ENCODE results near the gene OPCML.
A peak's percentile ranks its signal among the peaks of the same experiment; 100 is the strongest.

The OPCML gene

DNA sequence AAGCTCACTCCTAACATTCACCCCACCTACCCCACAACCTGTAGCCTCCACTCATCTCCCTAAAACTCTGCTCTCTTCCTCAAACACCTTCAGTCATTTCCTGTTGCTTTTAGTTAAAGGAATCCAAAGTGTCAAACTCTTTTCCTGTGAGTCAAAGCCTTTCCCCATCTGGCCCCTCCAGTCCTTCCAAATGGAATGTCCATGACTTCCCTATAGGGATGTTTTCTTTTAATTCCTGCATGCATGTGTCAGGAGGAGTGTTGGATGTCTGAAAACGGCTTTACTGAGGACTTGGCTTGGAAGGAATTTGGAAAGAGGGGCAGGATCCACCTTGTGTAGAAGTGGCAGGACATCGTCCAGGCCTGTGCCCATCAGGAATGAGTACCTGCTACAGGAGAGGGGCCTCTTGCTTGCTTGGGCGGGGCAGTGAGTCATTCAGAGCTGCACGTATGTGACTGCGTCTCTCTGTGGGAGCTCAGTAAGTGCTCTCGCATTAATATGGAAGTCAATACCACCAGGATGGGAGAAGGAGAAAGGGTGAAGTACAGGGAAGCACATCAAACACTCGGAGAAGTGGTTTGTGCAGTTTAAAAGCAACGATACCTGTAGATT lies 491.9 kb downstream of the OPCML start:
- H3K36me3 ChIP-seq (ENCODE audit: insufficient read depth, low read length): no peaks in the 10 kb centered on the region
- peaks cover 13% of the 10 kb centered on the region for H3K4me1 ChIP-seq (ENCODE audit: insufficient read depth, low read length)
- H3K9me3 ChIP-seq (ENCODE audit: control insufficient read depth, insufficient read depth, low read length): no peaks in the 10 kb centered on the region
- H3K9ac ChIP-seq (ENCODE audit: low read depth, low read length): 0 out of 2 replicates have a peak overlapping the region, but pooled peaks have one; percentile 3

DNA sequence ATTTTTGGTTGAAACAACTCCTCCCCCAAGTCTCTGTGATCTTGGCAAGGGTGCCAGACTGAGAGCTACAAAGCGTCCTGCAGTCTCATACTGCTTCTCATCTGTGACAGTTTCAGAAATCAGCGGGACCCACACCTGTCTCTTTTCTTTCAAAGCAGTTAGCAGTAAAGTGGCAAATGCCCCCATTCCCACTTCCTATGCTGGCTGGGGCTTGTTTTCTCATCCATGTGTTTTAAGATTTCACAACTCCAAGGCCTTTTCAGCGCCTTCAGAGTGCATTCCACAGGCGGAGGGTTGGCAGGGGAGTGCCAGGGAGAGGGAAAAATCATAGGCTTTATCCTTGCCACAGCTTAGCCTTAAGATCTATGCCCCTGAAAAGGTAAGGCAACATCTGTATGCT lies 493.5 kb downstream of the OPCML start:
- no peaks in the 10 kb centered on the region for H3K9me3 ChIP-seq (ENCODE audit: control insufficient read depth, insufficient read depth, low read length)
- no peaks in the 10 kb centered on the region for H3K36me3 ChIP-seq (ENCODE audit: insufficient read depth, low read length)
- peaks cover 13% of the 10 kb centered on the region for H3K4me1 ChIP-seq (ENCODE audit: insufficient read depth, low read length)
- H3K9ac ChIP-seq (ENCODE audit: low read depth, low read length): no peak overlapping the region

DNA sequence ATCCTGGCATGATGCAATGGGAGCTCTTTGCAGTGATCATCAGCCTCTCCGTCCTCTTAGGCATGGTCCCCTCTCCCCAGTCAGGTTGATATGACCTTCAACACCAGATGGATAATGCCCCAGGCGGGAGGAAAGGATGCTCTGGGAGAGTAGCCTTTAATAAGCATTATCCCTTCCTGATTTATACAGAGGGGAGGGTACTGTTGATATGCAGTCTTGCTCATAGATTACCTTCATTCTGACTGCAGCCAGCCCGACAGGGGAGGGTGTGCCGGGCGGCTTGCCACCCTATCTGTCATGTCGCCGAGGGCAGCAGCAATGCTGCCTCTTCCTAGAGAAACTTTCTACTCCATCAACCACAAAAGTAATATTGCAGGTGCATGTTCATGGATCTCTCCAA lies 497.4 kb downstream of the OPCML start:
- no peak overlapping the region for H3K9ac ChIP-seq (ENCODE audit: low read depth, low read length)
- no peaks in the 10 kb centered on the region for H3K36me3 ChIP-seq (ENCODE audit: insufficient read depth, low read length)
- H3K9me3 ChIP-seq (ENCODE audit: control insufficient read depth, insufficient read depth, low read length): no peaks in the 10 kb centered on the region
- H3K4me1 ChIP-seq (ENCODE audit: insufficient read depth, low read length): no peaks in the 10 kb centered on the region

DNA sequence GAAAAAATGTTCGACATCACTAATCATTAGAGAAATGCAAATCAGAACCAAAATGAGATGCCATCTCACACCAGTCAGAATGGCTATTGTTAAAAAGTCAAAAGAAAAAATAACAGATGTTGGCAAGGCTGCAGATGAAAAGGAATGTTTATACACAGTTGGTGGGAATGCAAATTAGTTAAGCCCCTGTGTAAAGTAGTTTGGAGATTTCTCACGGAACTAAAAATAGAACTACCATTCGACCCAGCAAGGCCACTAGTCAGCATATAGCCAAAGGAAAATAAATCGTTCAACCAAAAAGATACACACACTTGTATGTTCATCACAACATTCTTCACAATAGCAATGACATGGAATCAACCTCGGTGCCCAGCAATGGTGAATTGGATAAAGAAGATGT lies 503.2 kb downstream of the OPCML start:
- Histone ChIP-seq H3K9ac (ENCODE audit: low read depth, low read length) (no peak overlapping the region), H3K9me3 (ENCODE audit: control insufficient read depth, insufficient read depth, low read length) (no peaks in the 10 kb centered on the region), H3K4me1 (ENCODE audit: insufficient read depth, low read length) (no peaks in the 10 kb centered on the region), H3K36me3 (ENCODE audit: insufficient read depth, low read length) (no peaks in the 10 kb centered on the region)

DNA sequence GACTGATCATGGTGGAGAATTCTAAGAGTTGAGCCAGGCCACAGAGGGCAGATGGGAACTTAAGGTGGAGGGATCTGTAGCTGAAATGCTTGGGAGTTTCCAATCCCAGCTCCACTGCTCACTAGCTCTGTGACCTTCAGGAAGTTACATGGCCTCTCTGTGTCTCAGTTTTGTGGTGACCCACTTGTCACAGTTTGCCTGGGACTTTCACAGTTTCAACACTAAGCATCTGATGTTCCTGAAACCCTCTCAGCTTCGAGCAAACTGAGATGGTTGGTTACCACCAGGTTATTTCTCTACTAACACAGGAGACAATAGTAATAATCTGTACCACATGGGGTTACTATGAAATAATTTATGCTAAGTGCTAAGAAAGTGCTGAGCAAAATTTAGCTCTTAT lies 505.3 kb downstream of the OPCML start:
- H3K9ac ChIP-seq (ENCODE audit: low read depth, low read length): no peak overlapping the region
- no peaks in the 10 kb centered on the region for H3K9me3 ChIP-seq (ENCODE audit: control insufficient read depth, insufficient read depth, low read length)
- H3K36me3 ChIP-seq (ENCODE audit: insufficient read depth, low read length): no peaks in the 10 kb centered on the region
- no peaks in the 10 kb centered on the region for H3K4me1 ChIP-seq (ENCODE audit: insufficient read depth, low read length)

DNA sequence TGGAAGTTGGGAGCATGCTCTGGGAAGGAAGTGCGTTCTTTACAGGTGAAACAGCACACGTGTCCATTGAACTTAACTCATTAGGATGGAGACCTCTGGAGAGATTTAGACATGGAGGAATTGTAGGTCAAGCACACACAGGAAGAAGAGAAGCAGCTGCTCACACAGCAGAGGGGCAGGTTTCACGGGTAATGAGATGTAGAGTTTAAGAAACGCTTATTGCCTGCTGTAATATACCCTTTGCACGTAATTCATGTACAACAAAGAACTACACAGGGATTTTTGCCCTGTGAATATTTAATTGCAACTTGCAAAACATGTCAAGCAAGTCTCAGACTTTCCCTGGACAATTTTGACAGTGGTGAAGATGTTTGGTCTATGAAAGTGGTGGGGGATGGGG lies 508.0 kb downstream of the OPCML start:
- no peaks in the 10 kb centered on the region for H3K9me3 ChIP-seq (ENCODE audit: control insufficient read depth, insufficient read depth, low read length)
- H3K4me1 ChIP-seq (ENCODE audit: insufficient read depth, low read length): no peaks in the 10 kb centered on the region
- H3K36me3 ChIP-seq (ENCODE audit: insufficient read depth, low read length): no peaks in the 10 kb centered on the region
- H3K9ac ChIP-seq (ENCODE audit: low read depth, low read length): no peak overlapping the region

DNA sequence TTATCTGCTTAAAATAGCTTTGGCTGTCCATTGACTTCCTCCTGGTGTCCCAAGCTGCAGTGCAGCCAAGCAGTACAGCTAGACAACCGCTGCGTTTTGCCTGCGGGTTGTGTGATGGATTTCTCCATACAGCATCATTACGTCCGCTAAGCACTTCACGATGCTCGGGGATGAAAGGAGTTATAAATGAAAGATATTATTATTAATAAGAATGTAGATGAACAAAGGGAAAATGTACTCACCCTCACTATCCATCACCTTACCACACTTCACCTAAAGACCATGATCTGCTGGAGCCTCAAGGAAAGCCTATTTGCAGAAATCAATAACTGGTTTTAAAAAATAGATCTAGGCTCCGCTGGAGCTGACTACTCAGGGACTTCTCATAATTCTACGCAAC lies 509.1 kb downstream of the OPCML start:
- Histone ChIP-seq H3K4me1 (ENCODE audit: insufficient read depth, low read length) (no peaks in the 10 kb centered on the region), H3K9ac (ENCODE audit: low read depth, low read length) (no peak overlapping the region)

DNA sequence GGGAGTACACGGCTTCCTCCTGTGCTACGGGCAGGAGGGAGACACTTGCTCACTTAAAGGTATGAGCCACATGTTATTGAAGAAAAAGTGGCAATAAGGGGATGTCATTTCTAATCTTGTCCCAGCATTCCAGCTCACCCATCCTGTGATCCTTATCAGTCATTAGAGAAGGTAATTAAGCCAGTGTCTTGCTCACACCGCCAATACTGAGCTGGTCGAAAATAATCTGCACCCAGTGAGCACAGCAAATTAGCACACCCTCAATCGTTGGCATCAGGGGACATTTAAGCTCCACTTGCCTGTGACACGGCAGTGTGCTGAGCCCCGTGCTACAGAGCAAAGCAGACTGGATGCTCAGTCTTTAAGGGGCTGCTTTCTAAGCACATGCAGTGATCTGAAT lies 510.7 kb downstream of the OPCML start:
- H3K9ac ChIP-seq (ENCODE audit: low read depth, low read length): no peak overlapping the region
- H3K9me3 ChIP-seq (ENCODE audit: control insufficient read depth, insufficient read depth, low read length): no peaks in the 10 kb centered on the region
- H3K4me1 ChIP-seq (ENCODE audit: insufficient read depth, low read length): no peaks in the 10 kb centered on the region
- no peaks in the 10 kb centered on the region for H3K36me3 ChIP-seq (ENCODE audit: insufficient read depth, low read length)

More for the DNA sequence above, 509.1 kb downstream of the OPCML start:
- Histone ChIP-seq H3K36me3 (ENCODE audit: insufficient read depth, low read length) (no peaks in the 10 kb centered on the region), H3K9me3 (ENCODE audit: control insufficient read depth, insufficient read depth, low read length) (no peaks in the 10 kb centered on the region)

DNA sequence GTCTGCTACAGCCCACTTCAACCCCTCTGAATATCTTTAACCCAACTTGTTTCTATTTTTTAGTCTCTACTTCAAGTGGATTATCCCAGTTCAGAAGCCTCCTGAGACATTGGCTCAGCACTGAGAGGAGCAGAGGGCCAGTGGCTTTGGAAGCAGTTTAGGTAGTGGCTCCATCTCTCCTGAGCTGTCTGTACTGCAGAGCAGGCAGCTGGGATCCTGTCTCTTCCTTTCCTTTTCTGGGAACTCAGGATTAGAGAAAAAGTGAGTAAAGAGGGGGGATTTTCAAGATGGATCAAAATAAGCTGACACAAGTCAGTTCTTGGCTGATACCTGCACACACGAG lies 512.0 kb downstream of the OPCML start:
- Histone ChIP-seq H3K9ac (ENCODE audit: low read depth, low read length) (no peak overlapping the region), H3K36me3 (ENCODE audit: insufficient read depth, low read length) (no peaks in the 10 kb centered on the region), H3K4me1 (ENCODE audit: insufficient read depth, low read length) (no peaks in the 10 kb centered on the region), H3K9me3 (ENCODE audit: control insufficient read depth, insufficient read depth, low read length) (no peaks in the 10 kb centered on the region)

DNA sequence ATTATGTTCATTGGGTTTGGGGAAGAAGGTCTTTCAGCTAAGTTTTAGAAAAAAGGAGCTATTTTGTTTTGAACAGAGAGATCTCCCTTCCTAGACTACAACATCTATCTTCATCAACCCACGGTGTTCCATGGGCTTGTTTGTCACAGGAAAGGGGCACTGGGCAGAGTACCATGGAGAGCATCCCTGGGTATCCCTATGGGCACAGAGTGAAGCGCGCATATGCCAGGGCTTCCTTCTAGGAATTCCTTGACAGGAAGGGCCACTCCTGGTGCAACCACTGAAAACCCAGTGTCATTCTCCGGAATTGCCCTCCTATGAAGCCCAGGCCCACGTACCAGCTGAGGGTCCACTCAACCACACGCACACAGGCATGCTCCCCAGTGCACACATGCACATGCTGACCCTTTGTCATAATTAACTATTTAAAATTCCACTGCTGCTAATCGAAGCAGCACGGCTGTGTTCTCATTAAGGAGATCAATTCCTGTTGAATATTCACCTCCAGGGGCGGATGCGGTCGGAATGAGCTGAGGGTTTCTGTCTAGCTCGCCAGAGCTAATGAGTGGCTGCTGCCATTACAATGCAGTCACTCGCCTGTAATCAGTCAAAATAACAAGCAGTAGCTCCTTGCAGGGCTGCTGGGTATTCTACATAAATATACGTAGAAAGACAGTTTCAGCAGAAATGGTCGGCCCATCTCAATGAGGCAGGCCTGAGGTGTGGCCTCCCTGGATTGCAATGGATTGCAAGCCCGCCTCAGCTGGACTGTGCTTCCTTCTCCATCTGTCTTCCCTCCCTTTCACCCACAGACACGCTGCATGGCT lies 512.5 kb downstream of the OPCML start:
- Histone ChIP-seq H3K9me3 (ENCODE audit: control insufficient read depth, insufficient read depth, low read length) (no peaks in the 10 kb centered on the region), H3K4me1 (ENCODE audit: insufficient read depth, low read length) (no peaks in the 10 kb centered on the region), H3K9ac (ENCODE audit: low read depth, low read length) (no peak overlapping the region), H3K36me3 (ENCODE audit: insufficient read depth, low read length) (no peaks in the 10 kb centered on the region)

DNA sequence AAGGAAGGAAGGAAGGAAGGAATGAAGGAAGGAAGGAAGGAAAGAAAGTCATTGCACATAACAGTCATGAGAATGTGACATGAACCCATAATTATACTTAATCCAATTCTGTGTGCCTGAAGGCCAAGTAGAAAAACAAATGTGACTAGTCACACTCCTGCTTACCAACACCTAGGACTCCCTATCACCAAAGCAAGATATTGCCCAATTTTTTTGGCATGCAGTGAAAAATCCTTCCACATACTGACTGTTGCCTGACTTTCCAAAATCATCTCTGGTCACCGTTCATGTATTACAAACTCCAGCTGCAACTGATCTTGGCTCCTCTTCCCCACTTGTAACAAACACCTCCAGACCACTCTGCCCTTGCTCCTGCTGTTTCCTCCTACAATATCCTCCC lies 516.8 kb downstream of the OPCML start:
- Histone ChIP-seq H3K36me3 (ENCODE audit: insufficient read depth, low read length) (no peaks in the 10 kb centered on the region), H3K4me1 (ENCODE audit: insufficient read depth, low read length) (no peaks in the 10 kb centered on the region), H3K9me3 (ENCODE audit: control insufficient read depth, insufficient read depth, low read length) (no peaks in the 10 kb centered on the region), H3K9ac (ENCODE audit: low read depth, low read length) (no peak overlapping the region)

DNA sequence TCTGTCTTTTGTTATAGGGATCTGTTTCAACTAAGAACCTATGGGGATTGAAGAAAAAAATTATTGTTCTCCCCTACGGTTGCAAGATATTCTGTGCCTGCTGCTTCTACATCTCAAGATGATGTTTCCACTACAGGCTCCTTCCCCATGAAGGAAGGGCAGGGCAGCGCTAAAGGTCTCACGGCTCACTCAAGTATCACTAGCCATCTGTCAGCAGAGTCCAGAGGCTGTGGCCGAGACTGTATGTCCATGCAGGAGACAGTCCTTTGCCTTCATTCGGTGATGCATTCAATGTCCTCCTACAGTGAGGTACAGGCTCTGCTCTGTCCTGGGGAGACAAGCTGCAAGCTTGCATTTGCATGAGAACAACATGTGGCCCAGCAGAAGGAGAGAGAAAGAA lies 518.0 kb downstream of the OPCML start:
- Histone ChIP-seq H3K9me3 (ENCODE audit: control insufficient read depth, insufficient read depth, low read length) (no peaks in the 10 kb centered on the region), H3K36me3 (ENCODE audit: insufficient read depth, low read length) (no peaks in the 10 kb centered on the region), H3K4me1 (ENCODE audit: insufficient read depth, low read length) (no peaks in the 10 kb centered on the region), H3K9ac (ENCODE audit: low read depth, low read length) (no peak overlapping the region)

DNA sequence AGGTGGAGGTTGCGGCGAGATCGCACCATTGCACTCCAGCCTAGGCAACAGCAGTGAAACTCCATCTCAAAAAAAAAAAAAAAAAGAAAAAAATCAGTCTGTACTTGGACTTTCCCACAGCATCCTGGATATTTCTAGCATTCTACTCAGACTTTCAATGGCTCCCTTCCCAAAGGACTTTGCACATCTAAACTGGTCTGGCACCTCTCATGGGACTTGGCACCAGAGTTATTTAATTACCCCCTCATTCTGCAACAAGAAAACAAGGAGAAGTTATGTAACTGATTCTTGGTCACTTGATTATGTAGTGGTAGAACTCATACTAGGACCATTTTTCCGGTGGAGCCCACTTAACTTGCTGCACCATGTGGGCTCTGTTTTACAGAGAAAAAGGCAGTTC lies 519.5 kb downstream of the OPCML start:
- Histone ChIP-seq H3K9me3 (ENCODE audit: control insufficient read depth, insufficient read depth, low read length) (no peaks in the 10 kb centered on the region; the same call in 1 of the 2 replicates), H3K4me1 (ENCODE audit: insufficient read depth, low read length) (no peaks in the 10 kb centered on the region), H3K36me3 (ENCODE audit: insufficient read depth, low read length) (no peaks in the 10 kb centered on the region), H3K9ac (ENCODE audit: low read depth, low read length) (no peak overlapping the region)

DNA sequence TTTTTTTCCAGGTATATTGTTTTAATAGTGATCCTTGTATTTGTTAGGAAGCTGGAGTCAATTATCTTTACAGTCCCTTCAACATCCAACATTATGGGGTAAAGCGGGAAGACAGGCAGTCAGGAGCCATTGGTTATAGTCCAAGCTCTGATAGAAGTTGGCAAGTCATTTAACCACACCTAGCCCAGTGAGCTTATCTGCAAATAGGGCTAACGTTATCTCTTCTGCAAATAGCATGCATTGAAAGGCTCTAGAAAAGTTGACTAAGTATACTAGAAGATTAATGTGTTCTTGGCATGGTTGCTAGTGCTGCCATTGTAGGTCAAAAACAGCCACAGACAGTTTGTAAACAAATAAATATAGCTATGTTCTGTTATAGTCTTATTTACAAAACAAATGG lies 520.7 kb downstream of the OPCML start:
- no peaks in the 10 kb centered on the region; the same call in 1 of the 2 replicates for H3K9me3 ChIP-seq (ENCODE audit: control insufficient read depth, insufficient read depth, low read length)
- H3K9ac ChIP-seq (ENCODE audit: low read depth, low read length): no peak overlapping the region
- H3K36me3 ChIP-seq (ENCODE audit: insufficient read depth, low read length): no peaks in the 10 kb centered on the region
- no peaks in the 10 kb centered on the region for H3K4me1 ChIP-seq (ENCODE audit: insufficient read depth, low read length)

DNA sequence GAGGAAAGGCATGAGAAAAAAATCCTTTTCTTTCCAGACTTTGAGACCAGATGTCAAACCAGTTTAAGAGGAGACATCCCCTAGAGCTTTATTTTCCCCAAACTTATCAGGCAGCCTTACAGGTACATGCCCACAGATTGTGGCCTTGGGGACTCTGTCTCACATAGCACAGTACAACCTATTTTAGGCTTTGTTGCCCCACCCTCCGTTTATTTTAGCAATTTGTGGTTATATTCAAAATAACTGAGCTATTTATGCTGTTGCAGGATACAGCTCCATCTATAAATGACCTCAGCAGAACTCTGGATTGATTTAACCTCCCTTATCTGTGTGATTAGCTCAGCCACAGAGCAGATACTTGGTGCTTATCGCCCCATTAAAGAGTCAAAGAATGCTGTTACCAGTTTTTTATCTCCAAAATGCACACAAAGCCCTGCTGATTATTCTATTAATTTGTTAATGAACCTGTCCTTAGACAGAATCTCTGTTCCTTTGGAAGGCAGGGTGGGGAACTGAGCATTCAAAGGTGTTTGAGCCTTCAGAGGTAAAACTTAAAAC lies 525.2 kb downstream of the OPCML start:
- Histone ChIP-seq H3K9ac (ENCODE audit: low read depth, low read length) (no peak overlapping the region), H3K4me1 (ENCODE audit: insufficient read depth, low read length) (no peaks in the 10 kb centered on the region), H3K9me3 (ENCODE audit: control insufficient read depth, insufficient read depth, low read length) (no peaks in the 10 kb centered on the region; the same call in 1 of the 2 replicates), H3K36me3 (ENCODE audit: insufficient read depth, low read length) (no peaks in the 10 kb centered on the region)
